Stimulated activated CD4-positive, alpha-beta T cell treated with anti-CD3 and anti-CD28 coated beads, Interleukin-2, amount 100 ng/mL, for 4 hours (primary cell): ENCODE results near the gene LYAR.

Source experiments
- DNase-seq: peaks from one replicate; pipeline ENCODE4 v3.0.0-alpha.2; 2020; ENCODE audit warnings: low read depth

LYAR gene

GRCh38 chr4:4289941-4290850 is at the start of gene LYAR, which contains the start of gene ZBTB49:
Gene LYAR, minus strand, starts transcription at chr4:4290154. Its CDS starts 6,412 bp downstream, at chr4:4283742.
Gene ZBTB49, plus strand, starts transcription at chr4:4290251. Its CDS starts 9,695 bp downstream, at chr4:4299946.
- DNase-seq: peak; percentile 93

GRCh38 chr4:4339504-4340085 is 49.6 kb upstream of the LYAR start:
- no peak for DNase-seq

- DNase-seq: no peak
Measured at GRCh38 chr4:4338210-4339001, 48.5 kb upstream of the LYAR start.

- DNase-seq: peak; percentile 55
Measured at GRCh38 chr4:4334798-4335520, 45.0 kb upstream of the LYAR start.

GRCh38 chr4:4333265-4333706 is 43.3 kb upstream of the LYAR start:
- no peak for DNase-seq

- DNase-seq: no peak
Measured at GRCh38 chr4:4332529-4332928, 42.6 kb upstream of the LYAR start.

GRCh38 chr4:4330794-4331193 is 40.8 kb upstream of the LYAR start:
- DNase-seq: no peak

GRCh38 chr4:4329496-4329895 is 39.5 kb upstream of the LYAR start:
- DNase-seq: no peak

GRCh38 chr4:4328840-4329239 is 38.9 kb upstream of the LYAR start:
- DNase-seq: no peak

- no peak for DNase-seq
Measured at GRCh38 chr4:4328206-4328605, 38.3 kb upstream of the LYAR start.

GRCh38 chr4:4327652-4328121 is 37.7 kb upstream of the LYAR start:
- no peak for DNase-seq

- DNase-seq: no peak
Measured at GRCh38 chr4:4326166-4326565, 36.2 kb upstream of the LYAR start.

- DNase-seq: no peak
Measured at GRCh38 chr4:4325321-4325720, 35.4 kb upstream of the LYAR start.

- no peak for DNase-seq
Measured at GRCh38 chr4:4323705-4324534, 34.0 kb upstream of the LYAR start.

GRCh38 chr4:4321951-4322688 is 32.2 kb upstream of the LYAR start:
- no peak for DNase-seq

- DNase-seq: no peak
Measured at GRCh38 chr4:4320951-4321714, 31.2 kb upstream of the LYAR start.

GRCh38 chr4:4320528-4320927 is 30.6 kb upstream of the LYAR start:
- DNase-seq: no peak

GRCh38 chr4:4317496-4318232 is 27.7 kb upstream of the LYAR start:
- no peak for DNase-seq

- DNase-seq: no peak
Measured at GRCh38 chr4:4316150-4316495, 26.2 kb upstream of the LYAR start.
